ENCODE results near the gene CPEB3.

The CPEB3 gene

DNA sequence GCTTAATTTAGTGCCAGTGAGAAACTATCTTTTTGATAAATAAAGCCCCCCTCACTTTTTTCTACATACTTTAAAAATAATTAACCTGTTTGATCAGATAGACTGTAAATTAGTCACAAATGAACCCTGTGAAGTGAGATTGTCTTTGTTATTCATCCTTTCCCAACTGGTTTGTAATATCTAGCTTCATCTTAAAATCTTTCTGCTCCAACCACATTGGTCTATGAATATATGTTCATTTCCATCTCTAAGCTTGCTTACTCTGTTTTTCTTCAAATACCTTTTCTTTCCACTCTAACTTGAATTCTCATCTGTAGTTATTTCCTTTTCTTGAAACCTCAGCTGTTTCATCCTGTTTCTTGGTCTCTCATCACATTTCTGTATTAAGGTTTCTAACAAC is 12.2 kb upstream of the CPEB3 start:
- peaks cover 26% of the 10 kb centered on the region for H3K36me3 ChIP-seq (ENCODE audit: control insufficient read depth, insufficient read depth, low read length)
- no peaks in the 10 kb centered on the region for H3K9me3 ChIP-seq (ENCODE audit: control insufficient read depth, low read length)

GRCh38 chr10:92298487-92298886 is 7.6 kb upstream of the CPEB3 start:
- Histone ChIP-seq H3K4me3 (ENCODE audit: extremely low read depth, insufficient read depth, low read length, poor library complexity, severe bottlenecking) (no peak overlapping the region), H3K4me1 (ENCODE audit: control insufficient read depth, insufficient read depth, low read length, poor library complexity, severe bottlenecking) (peaks cover 3% of the 10 kb centered on the region), H3K27ac (ENCODE audit: low read depth, low read length, severe bottlenecking) (no peak overlapping the region), H3K36me3 (ENCODE audit: control insufficient read depth, insufficient read depth, low read length) (peaks cover 51% of the 10 kb centered on the region), H3K9me3 (ENCODE audit: control insufficient read depth, low read length) (no peaks in the 10 kb centered on the region)
- 87 to 88% methylated on average over 5 of the region's 6 CpGs for WGBS, 2 experiments (ENCODE audit: insufficient coverage in 2 of 2)

More for the DNA sequence above, 12.2 kb upstream of the CPEB3 start:
- Histone ChIP-seq H3K4me3 (ENCODE audit: extremely low read depth, insufficient read depth, low read length, poor library complexity, severe bottlenecking) (no peak overlapping the region), H3K27ac (ENCODE audit: low read depth, low read length, severe bottlenecking) (no peak overlapping the region), H3K4me1 (ENCODE audit: control insufficient read depth, insufficient read depth, low read length, poor library complexity, severe bottlenecking) (no peaks in the 10 kb centered on the region)

DNA sequence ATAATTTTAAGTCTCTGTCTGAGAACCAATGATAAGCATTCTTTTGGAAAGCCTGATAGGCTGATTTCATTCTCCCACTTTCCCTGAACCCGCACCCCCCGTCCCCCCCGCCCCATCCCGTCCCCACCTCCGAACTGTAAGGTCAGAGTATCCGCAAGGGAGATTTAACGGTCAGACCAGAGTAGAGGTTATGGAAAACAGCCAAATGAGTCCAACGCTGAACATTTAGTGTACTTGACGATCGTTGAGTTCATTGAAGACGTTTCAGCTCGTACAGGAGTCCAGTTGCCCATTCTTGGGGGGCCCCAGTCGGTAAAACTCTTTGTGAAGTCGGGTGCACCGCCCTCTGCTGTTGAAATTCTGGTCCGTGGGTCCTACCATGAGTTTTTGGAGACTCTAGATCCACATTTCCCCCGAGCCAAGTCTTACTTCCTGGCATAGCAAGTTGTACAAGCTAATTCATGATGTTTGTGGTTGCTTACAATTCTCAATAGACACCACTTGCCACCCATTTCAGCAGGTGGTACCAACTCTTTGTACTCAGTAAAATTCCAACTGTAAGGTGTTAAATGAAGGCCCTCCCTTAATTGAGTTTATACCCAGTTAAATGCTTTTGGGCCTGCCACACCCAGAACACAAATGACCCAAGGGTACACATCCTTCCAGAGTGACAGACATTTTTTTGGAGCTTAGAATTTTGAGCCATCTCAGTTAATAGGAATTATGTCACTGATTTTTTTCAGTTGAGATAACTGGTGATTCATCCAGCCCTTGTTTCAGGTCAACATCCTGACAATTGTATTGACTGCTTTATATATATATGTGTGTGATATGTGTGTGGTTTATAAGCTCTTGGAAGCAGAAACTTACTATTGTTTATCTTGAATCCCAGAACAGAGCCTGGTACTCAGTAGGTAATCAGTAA is 1.3 kb upstream of the CPEB3 start:
- 0 to 2% methylated on average over 9 to 10 of the region's 17 CpGs for WGBS, 2 experiments (ENCODE audit: insufficient coverage in 2 of 2)
- peaks cover 3% of the 10 kb centered on the region for H3K4me1 ChIP-seq (ENCODE audit: control insufficient read depth, insufficient read depth, low read length, poor library complexity, severe bottlenecking)

DNA sequence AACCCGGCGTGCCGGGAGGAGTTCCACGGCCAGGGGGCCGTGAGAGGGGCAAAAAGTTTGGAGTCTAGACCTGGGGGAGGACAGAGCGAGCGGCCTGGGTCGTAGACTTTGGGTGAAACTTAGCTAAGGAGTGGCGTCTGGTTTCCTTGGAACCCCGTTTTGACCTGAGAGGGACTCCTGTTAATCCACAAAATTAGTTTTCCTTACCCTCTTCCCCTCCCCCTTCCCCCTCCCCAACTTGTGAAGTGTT is 663 bp upstream of the CPEB3 start:
- WGBS, 2 experiments (ENCODE audit: insufficient coverage in 2 of 2): 0 to 2% methylated on average over 3 to 10 of the region's 10 CpGs
- Histone ChIP-seq H3K36me3 (ENCODE audit: control insufficient read depth, insufficient read depth, low read length) (peaks cover 37% of the 10 kb centered on the region), H3K4me1 (ENCODE audit: control insufficient read depth, insufficient read depth, low read length, poor library complexity, severe bottlenecking) (peaks cover 3% of the 10 kb centered on the region), H3K27ac (ENCODE audit: low read depth, low read length, severe bottlenecking) (peak overlapping the region; percentile 84), H3K4me3 (ENCODE audit: extremely low read depth, insufficient read depth, low read length, poor library complexity, severe bottlenecking) (peak overlapping the region; percentile 94), H3K9me3 (ENCODE audit: control insufficient read depth, low read length) (no peaks in the 10 kb centered on the region)

More for the DNA sequence above, 1.3 kb upstream of the CPEB3 start:
- no peak overlapping the region for H3K27ac ChIP-seq (ENCODE audit: low read depth, low read length, severe bottlenecking)
- peaks cover 40% of the 10 kb centered on the region for H3K36me3 ChIP-seq (ENCODE audit: control insufficient read depth, insufficient read depth, low read length)
- no peaks in the 10 kb centered on the region for H3K9me3 ChIP-seq (ENCODE audit: control insufficient read depth, low read length)
- H3K4me3 ChIP-seq (ENCODE audit: extremely low read depth, insufficient read depth, low read length, poor library complexity, severe bottlenecking): peak overlapping the region; percentile 94

GRCh38 chr10:92290076-92290836 is 622 bp downstream of the CPEB3 start:
- Histone ChIP-seq H3K36me3 (ENCODE audit: control insufficient read depth, insufficient read depth, low read length) (peaks cover 26% of the 10 kb centered on the region), H3K4me3 (ENCODE audit: extremely low read depth, insufficient read depth, low read length, poor library complexity, severe bottlenecking) (peak overlapping the region; percentile 94), H3K9me3 (ENCODE audit: control insufficient read depth, low read length) (no peaks in the 10 kb centered on the region), H3K27ac (ENCODE audit: low read depth, low read length, severe bottlenecking) (peak overlapping the region; percentile 84), H3K4me1 (ENCODE audit: control insufficient read depth, insufficient read depth, low read length, poor library complexity, severe bottlenecking) (peaks cover 3% of the 10 kb centered on the region)
- WGBS, 2 experiments (ENCODE audit: insufficient coverage in 2 of 2): 0 to 1% methylated on average over 15 to 24 of the region's 33 CpGs

- no peak overlapping the region for H3K4me3 ChIP-seq (ENCODE audit: extremely low read depth, insufficient read depth, low read length, poor library complexity, severe bottlenecking)
- 85 to 96% methylated on average over 5 to 9 of the region's 10 CpGs for WGBS, 2 experiments (ENCODE audit: insufficient coverage in 2 of 2)
- no peak overlapping the region for H3K27ac ChIP-seq (ENCODE audit: low read depth, low read length, severe bottlenecking)
- H3K4me1 ChIP-seq (ENCODE audit: control insufficient read depth, insufficient read depth, low read length, poor library complexity, severe bottlenecking): no peaks in the 10 kb centered on the region
- H3K9me3 ChIP-seq (ENCODE audit: control insufficient read depth, low read length): no peaks in the 10 kb centered on the region
- H3K36me3 ChIP-seq (ENCODE audit: control insufficient read depth, insufficient read depth, low read length): no peaks in the 10 kb centered on the region
Measured at GRCh38 chr10:92284112-92284704, 6.7 kb downstream of the CPEB3 start.

GRCh38 chr10:92278996-92279696 is 11.7 kb downstream of the CPEB3 start:
- 87 to 100% methylated on average over 1 to 3 of the region's 4 CpGs for WGBS, 2 experiments (ENCODE audit: insufficient coverage in 2 of 2)
- no peak overlapping the region for H3K4me3 ChIP-seq (ENCODE audit: extremely low read depth, insufficient read depth, low read length, poor library complexity, severe bottlenecking)

DNA sequence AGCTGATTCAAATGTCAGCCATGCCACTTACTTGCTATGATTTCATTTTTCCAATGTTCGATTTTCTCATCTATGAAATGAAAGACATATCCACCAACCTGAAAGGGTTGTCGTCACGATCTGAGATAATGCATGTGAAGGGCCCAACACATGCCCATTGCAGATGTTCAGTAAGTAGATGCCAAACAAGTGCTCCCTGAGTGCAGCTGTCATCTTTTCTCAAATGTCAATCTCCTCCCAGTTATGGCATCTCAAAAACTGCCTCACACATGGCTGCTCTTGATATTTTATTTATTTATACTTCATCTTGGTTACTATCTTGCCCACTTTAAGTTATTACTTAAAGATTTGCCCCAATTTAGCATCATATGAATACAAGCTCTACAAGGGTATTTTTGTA is 16.8 kb downstream of the CPEB3 start:
- H3K4me1 ChIP-seq (ENCODE audit: control insufficient read depth, insufficient read depth, low read length, poor library complexity, severe bottlenecking): no peaks in the 10 kb centered on the region
- H3K9me3 ChIP-seq (ENCODE audit: control insufficient read depth, low read length): no peaks in the 10 kb centered on the region
- no peak overlapping the region for H3K4me3 ChIP-seq (ENCODE audit: extremely low read depth, insufficient read depth, low read length, poor library complexity, severe bottlenecking)
- no peak overlapping the region for H3K27ac ChIP-seq (ENCODE audit: low read depth, low read length, severe bottlenecking)
- WGBS, 2 experiments (ENCODE audit: insufficient coverage in 2 of 2): 97 to 100% methylated on average over 1 to 3 of the region's 3 CpGs
- H3K36me3 ChIP-seq (ENCODE audit: control insufficient read depth, insufficient read depth, low read length): no peaks in the 10 kb centered on the region

More at GRCh38 chr10:92278996-92279696, 11.7 kb downstream of the CPEB3 start:
- Histone ChIP-seq H3K9me3 (ENCODE audit: control insufficient read depth, low read length) (no peaks in the 10 kb centered on the region), H3K36me3 (ENCODE audit: control insufficient read depth, insufficient read depth, low read length) (no peaks in the 10 kb centered on the region), H3K27ac (ENCODE audit: low read depth, low read length, severe bottlenecking) (no peak overlapping the region), H3K4me1 (ENCODE audit: control insufficient read depth, insufficient read depth, low read length, poor library complexity, severe bottlenecking) (no peaks in the 10 kb centered on the region)

DNA sequence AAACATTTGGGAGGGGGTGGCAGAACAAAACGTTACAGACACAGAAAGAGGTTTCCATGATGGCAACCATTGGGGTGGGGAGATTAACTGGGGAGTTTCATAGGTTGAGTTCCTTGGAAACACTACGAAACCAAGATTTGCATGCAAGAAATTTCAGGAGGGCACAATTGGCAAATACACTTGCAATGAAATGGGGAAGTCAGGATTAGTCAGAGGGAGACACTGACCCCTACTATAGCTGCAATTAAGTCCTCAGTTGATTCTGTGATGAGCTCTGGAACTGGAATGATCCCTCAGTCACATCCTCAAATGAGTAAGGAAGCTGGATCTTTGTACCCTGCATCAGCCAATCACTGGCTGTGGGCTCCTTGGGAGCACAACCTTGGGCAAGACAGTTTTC is 22.1 kb downstream of the CPEB3 start:
- 92 to 93% methylated on average over 2 of the region's 2 CpGs for WGBS, 2 experiments (ENCODE audit: insufficient coverage in 2 of 2)
- H3K4me1 ChIP-seq (ENCODE audit: control insufficient read depth, insufficient read depth, low read length, poor library complexity, severe bottlenecking): no peaks in the 10 kb centered on the region

GRCh38 chr10:92267343-92267742 is 23.5 kb downstream of the CPEB3 start:
- H3K27ac ChIP-seq (ENCODE audit: low read depth, low read length, severe bottlenecking): no peak overlapping the region

More for the DNA sequence above, 22.1 kb downstream of the CPEB3 start:
- H3K4me3 ChIP-seq (ENCODE audit: extremely low read depth, insufficient read depth, low read length, poor library complexity, severe bottlenecking): no peak overlapping the region
- no peaks in the 10 kb centered on the region for H3K36me3 ChIP-seq (ENCODE audit: control insufficient read depth, insufficient read depth, low read length)
- no peak overlapping the region for H3K27ac ChIP-seq (ENCODE audit: low read depth, low read length, severe bottlenecking)
- no peaks in the 10 kb centered on the region for H3K9me3 ChIP-seq (ENCODE audit: control insufficient read depth, low read length)

More at GRCh38 chr10:92267343-92267742, 23.5 kb downstream of the CPEB3 start:
- no peaks in the 10 kb centered on the region for H3K36me3 ChIP-seq (ENCODE audit: control insufficient read depth, insufficient read depth, low read length)
- H3K4me3 ChIP-seq (ENCODE audit: extremely low read depth, insufficient read depth, low read length, poor library complexity, severe bottlenecking): no peak overlapping the region
- H3K9me3 ChIP-seq (ENCODE audit: control insufficient read depth, low read length): no peaks in the 10 kb centered on the region
- H3K4me1 ChIP-seq (ENCODE audit: control insufficient read depth, insufficient read depth, low read length, poor library complexity, severe bottlenecking): no peaks in the 10 kb centered on the region
